T-helper 17 cell (primary cell): ENCODE measurements around the gene STAB2. TPM values are rescaled to one million over a fixed set of nuclear protein-coding genes. Genes with fewer than 3 reads are reported as not detected.

Experiments used
- ATAC-seq: fragments of 150-1000 bp; cut with Tn5 transposase; 2 replicates; pipeline ENCODE4 v1.10.0; 2021; ENCODE audit warnings: mild to moderate bottlenecking, moderate library complexity
- DNase-seq, 3 donors: peaks; one replicate each; pipeline versions ENCODE4 v3.0.0 to v3.0.0-alpha.2; 2020 to 2021
- H3K9me3 ChIP-seq: one replicate; pipeline ENCODE4 v1.7.0; 2013; ENCODE audit warnings: low read length, mild to moderate bottlenecking; ENCODE audit not compliant: control insufficient read depth, poor library complexity, severe bottlenecking
- H3K27ac Mint-ChIP-seq: one replicate; pipeline ENCODE4 v1.8.0; 2022; ENCODE audit warnings: mild to moderate bottlenecking, moderate library complexity, mixed read lengths
- H3K27me3 Mint-ChIP-seq: one replicate; pipeline ENCODE4 v1.8.0; 2022; ENCODE audit warnings: mixed read lengths
- H3K36me3 Mint-ChIP-seq: one replicate; pipeline ENCODE4 v1.8.0; 2022; ENCODE audit warnings: low read depth, mixed read lengths
- H3K4me1 Mint-ChIP-seq: one replicate; pipeline ENCODE4 v1.8.0; 2022; ENCODE audit warnings: mild to moderate bottlenecking, mixed read lengths
- H3K4me3 Mint-ChIP-seq: one replicate; pipeline ENCODE4 v1.8.0; 2022; ENCODE audit warnings: mild to moderate bottlenecking, moderate library complexity, mixed read lengths
- total RNA-seq, 4 donors: library from RNA in 2 of 4; stranded (reverse) in 2 of 4; gene quantifications; one replicate each; pipeline ENCODE4 v1.2.3 and lab custom pipeline; 2022 to 2026

The STAB2 gene
- total RNA-seq, 2 donors from 2014 or later, result not detected

- Mint-ChIP-seq H3K27me3 (peaks cover 49% of the 10 kb centered on the region), H3K4me3 (no peak overlapping the region), H3K27ac (no peak overlapping the region), H3K4me1 (peaks cover 2% of the 10 kb centered on the region), H3K36me3 (no peaks in the 10 kb centered on the region)
- H3K9me3 ChIP-seq, result no peaks in the 10 kb centered on the region
- ATAC-seq (no peak), DNase-seq (no peak)
These were observed 104.0 kb downstream of the STAB2 start for GRCh38 chr12:103691063-103691462.

- H3K36me3 Mint-ChIP-seq, result no peaks in the 10 kb centered on the region
- H3K9me3 ChIP-seq, result no peaks in the 10 kb centered on the region
- H3K27me3 Mint-ChIP-seq, result peaks cover 62% of the 10 kb centered on the region
- ATAC-seq, result no peak
- H3K4me3 Mint-ChIP-seq, result no peak overlapping the region
- DNase-seq, result no peak
- peaks cover 2% of the 10 kb centered on the region for H3K4me1 Mint-ChIP-seq
- no peak overlapping the region for H3K27ac Mint-ChIP-seq
These were observed 109.0 kb downstream of the STAB2 start for GRCh38 chr12:103696101-103696500.

- Mint-ChIP-seq H3K4me3 (no peak overlapping the region), H3K4me1 (peaks cover 2% of the 10 kb centered on the region), H3K27me3 (peaks cover 57% of the 10 kb centered on the region), H3K36me3 (no peaks in the 10 kb centered on the region), H3K27ac (no peak overlapping the region)
- ATAC-seq (no peak), DNase-seq (no peak)
- no peaks in the 10 kb centered on the region for H3K9me3 ChIP-seq
These were observed 111.1 kb downstream of the STAB2 start for GRCh38 chr12:103697971-103698751.

DNA sequence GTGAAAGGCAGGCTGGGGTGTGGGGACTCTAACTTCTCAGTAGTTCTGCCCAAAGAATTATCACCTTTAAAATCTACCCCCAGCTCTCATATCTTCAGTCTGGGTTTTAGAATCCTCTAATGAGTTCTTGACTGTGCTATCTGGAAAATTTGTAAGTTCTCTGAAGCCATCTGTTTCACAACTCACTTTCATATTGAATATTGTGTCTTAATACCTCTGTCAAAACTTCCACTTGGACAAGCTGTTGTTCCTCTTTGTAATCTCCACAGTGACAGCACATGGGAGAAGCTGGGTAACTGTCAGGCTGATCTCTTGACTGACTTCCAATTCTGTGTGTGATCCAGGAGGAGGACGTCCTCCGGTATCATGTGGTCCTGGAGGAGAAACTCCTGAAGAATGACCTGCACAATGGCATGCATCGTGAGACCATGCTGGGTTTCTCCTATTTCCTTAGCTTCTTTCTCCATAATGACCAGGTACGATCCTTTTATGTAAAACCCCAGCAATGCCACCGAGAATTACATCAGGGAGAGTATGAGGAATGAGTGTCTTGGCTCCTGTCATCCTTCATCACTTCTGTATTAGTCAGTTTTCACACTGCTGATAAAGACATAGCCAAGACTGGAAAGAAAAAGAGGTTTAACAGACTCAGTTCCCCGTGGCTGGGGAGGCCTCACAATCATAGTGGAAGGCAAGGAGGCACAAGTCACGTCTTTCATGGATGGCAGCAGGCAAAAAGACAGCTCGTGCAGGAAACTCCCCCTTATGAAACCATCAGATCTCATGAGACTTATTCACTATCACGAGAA lies 111.9 kb downstream of the STAB2 start:
- ATAC-seq (no peak), DNase-seq (no peak)
- Mint-ChIP-seq H3K27me3 (peaks cover 58% of the 10 kb centered on the region), H3K4me3 (no peak overlapping the region), H3K36me3 (no peaks in the 10 kb centered on the region), H3K27ac (no peak overlapping the region), H3K4me1 (peaks cover 2% of the 10 kb centered on the region)
- H3K9me3 ChIP-seq, result no peaks in the 10 kb centered on the region

GRCh38 chr12:103705098-103705497 lies 118.0 kb downstream of the STAB2 start:
- Mint-ChIP-seq H3K4me1 (no peaks in the 10 kb centered on the region), H3K36me3 (no peaks in the 10 kb centered on the region), H3K27me3 (peaks cover 47% of the 10 kb centered on the region), H3K4me3 (no peak overlapping the region), H3K27ac (no peak overlapping the region)
- ATAC-seq, result no peak
- no peak for DNase-seq
- H3K9me3 ChIP-seq, result no peaks in the 10 kb centered on the region

DNA sequence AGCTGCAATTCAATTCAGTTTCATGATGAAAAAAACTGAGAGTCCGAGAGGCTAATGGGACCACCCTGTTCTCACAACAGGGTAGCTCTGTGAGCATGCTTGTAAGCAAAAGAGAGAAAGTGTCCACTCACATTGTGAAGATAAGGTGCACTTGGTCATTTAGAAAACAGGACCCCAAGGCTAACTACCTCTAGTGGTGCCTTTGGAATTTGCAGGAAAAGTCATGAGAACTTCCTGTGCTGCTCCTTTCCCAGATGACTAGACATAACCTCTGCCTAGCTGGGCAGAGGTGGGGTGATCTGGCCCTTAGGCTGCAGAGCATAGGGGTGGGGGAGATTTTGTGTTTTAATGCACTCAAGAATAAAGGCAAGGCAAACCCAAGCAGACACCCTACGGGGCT lies 118.9 kb downstream of the STAB2 start:
- no peaks in the 10 kb centered on the region for H3K36me3 Mint-ChIP-seq
- DNase-seq (no peak), ATAC-seq (no peak)
- H3K27ac Mint-ChIP-seq, result no peak overlapping the region
- H3K9me3 ChIP-seq, result no peaks in the 10 kb centered on the region
- H3K4me3 Mint-ChIP-seq, result no peak overlapping the region
- peaks cover 50% of the 10 kb centered on the region for H3K27me3 Mint-ChIP-seq
- H3K4me1 Mint-ChIP-seq, result no peaks in the 10 kb centered on the region

DNA sequence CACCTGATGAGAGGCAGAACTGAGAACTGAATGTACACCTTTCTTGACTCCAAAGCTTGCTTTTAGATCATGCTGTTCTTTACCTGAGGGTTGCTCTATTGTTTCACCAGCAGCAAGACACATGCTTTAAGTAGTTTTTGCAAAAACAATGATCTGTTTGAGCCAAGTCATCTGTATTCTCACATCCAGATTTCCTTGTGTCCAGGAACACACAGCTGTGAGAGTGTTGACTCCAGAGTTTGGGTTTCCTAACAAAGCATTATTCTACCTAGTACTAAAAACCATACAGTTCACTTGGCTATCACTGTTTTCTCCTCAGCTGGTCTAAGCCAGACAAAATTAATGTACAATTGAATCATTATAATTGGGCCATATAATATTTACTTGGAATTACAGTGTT lies 120.4 kb downstream of the STAB2 start:
- no peak overlapping the region for H3K27ac Mint-ChIP-seq
- H3K27me3 Mint-ChIP-seq, result peaks cover 55% of the 10 kb centered on the region
- H3K4me3 Mint-ChIP-seq, result no peak overlapping the region
- no peaks in the 10 kb centered on the region for H3K36me3 Mint-ChIP-seq
- no peaks in the 10 kb centered on the region for H3K9me3 ChIP-seq
- ATAC-seq (no peak), DNase-seq (no peak)
- no peaks in the 10 kb centered on the region for H3K4me1 Mint-ChIP-seq

GRCh38 chr12:103710544-103710943 lies 123.5 kb downstream of the STAB2 start:
- no peak overlapping the region for H3K4me3 Mint-ChIP-seq
- no peak overlapping the region for H3K27ac Mint-ChIP-seq
- no peak for DNase-seq

DNA sequence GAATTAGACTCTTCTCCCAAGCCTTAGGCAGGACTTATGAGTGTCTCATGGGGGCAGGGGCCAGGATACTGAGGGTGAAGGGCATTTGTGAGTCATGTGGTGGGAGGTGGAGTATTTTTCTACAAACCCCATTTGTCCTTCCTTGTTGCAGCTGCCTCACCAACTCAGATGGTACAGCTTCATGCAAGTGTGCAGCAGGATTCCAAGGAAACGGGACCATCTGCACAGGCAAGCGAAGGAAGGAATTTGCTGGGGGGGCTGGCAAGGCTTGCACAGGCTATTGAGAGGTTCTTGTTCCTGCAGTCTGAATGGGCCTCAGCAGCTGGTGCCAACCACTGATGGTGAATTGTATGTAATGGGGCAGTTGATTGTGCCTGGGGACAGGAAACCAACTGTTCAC lies 125.1 kb downstream of the STAB2 start:
- H3K4me3 Mint-ChIP-seq, result no peak overlapping the region

More at GRCh38 chr12:103710544-103710943, 123.5 kb downstream of the STAB2 start:
- H3K9me3 ChIP-seq, result no peaks in the 10 kb centered on the region
- peaks cover 51% of the 10 kb centered on the region for H3K27me3 Mint-ChIP-seq
- no peaks in the 10 kb centered on the region for H3K4me1 Mint-ChIP-seq
- no peak for ATAC-seq
- no peaks in the 10 kb centered on the region for H3K36me3 Mint-ChIP-seq

DNA sequence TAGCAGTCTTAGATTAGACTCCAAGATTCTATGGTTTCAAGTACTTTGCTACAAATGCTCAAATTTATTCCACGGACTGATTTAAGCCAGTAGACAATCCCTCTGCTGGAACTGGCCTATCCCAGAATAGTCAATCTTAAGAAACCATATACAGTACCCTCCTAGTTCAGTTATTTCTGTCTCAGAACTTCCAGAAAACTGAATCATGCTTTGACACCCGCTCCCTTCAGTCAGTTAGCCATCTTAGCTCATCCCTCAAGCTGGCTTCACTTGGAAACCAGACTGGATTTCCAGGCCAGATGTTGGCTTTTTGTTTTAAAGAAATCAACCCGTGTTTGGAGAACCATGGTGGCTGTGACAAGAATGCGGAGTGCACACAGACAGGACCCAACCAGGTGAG lies 128.4 kb downstream of the STAB2 start:
- ATAC-seq, result no peak
- no peaks in the 10 kb centered on the region for H3K9me3 ChIP-seq
- Mint-ChIP-seq H3K4me3 (no peak overlapping the region), H3K27ac (no peak overlapping the region), H3K36me3 (no peaks in the 10 kb centered on the region), H3K4me1 (no peaks in the 10 kb centered on the region), H3K27me3 (peaks cover 42% of the 10 kb centered on the region)
- no peak for DNase-seq

More for the DNA sequence above, 125.1 kb downstream of the STAB2 start:
- no peak for ATAC-seq
- H3K4me1 Mint-ChIP-seq, result no peaks in the 10 kb centered on the region
- H3K36me3 Mint-ChIP-seq, result no peaks in the 10 kb centered on the region
- DNase-seq, result no peak
- H3K27ac Mint-ChIP-seq, result no peak overlapping the region
- peaks cover 50% of the 10 kb centered on the region for H3K27me3 Mint-ChIP-seq
- H3K9me3 ChIP-seq, result no peaks in the 10 kb centered on the region

DNA sequence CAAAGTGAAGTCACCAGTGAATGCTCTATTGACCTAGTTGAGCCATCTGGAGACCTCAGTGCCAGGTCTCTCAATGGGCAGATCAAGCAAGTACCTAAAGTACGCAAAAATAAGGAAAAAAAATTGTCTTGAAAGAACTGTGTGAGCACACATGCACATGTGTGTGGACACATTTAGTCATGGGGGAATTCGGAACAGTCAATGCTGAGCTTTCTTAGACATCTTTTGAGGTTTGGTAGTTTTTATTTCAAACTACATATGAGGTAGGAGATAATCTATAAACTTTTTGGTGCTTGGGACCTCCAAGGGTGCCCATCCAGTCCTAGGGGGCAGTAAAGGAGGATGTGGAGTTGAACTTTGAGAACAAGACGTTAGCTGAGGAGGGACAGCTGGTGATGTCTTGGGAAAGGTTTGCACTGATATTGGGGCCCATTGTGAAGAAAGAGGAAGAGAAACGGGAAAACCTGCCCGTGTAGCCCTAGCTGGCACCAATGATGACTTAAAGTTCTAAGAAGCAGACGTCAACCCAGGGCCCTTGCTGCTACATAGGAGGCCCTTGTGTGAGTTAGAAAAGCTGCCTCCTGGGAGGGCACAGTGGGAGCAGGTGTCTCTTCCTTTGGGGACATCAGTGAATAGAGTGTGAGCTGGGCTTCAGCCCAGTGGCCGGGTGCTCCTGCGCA lies 129.6 kb downstream of the STAB2 start:
- H3K9me3 ChIP-seq, result no peaks in the 10 kb centered on the region
- Mint-ChIP-seq H3K27me3 (peaks cover 42% of the 10 kb centered on the region), H3K27ac (no peak overlapping the region), H3K4me3 (no peak overlapping the region), H3K4me1 (no peaks in the 10 kb centered on the region), H3K36me3 (no peaks in the 10 kb centered on the region)
- ATAC-seq (no peak), DNase-seq (no peak)

DNA sequence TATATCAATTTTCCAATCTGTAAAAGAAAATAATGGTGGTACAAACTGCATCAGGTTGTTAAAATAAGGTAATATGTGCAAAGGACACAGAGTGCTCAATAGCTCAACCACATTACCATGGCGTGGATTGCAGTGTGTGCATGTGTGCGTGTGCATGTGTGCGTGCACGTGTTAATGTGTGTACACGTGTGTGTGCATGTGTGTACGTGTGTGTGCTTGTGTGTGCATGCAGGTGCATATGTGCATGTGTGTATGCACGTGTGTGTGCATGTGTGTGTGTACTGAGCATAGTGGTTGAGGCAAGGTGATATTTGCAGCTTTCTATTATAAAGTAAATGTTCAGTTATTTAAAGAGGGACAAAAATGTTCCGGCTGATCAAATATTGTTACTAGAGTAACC lies 138.3 kb downstream of the STAB2 start:
- Mint-ChIP-seq H3K4me1 (no peaks in the 10 kb centered on the region), H3K4me3 (no peak overlapping the region), H3K27ac (no peak overlapping the region), H3K27me3 (no peaks in the 10 kb centered on the region), H3K36me3 (no peaks in the 10 kb centered on the region)
- H3K9me3 ChIP-seq, result no peaks in the 10 kb centered on the region
- ATAC-seq (no peak), DNase-seq (no peak)

GRCh38 chr12:103727638-103728037 lies 140.6 kb downstream of the STAB2 start:
- no peaks in the 10 kb centered on the region for H3K9me3 ChIP-seq
- no peaks in the 10 kb centered on the region for H3K27me3 Mint-ChIP-seq
- H3K4me3 Mint-ChIP-seq, result no peak overlapping the region
- no peak for DNase-seq
- no peak for ATAC-seq
- no peaks in the 10 kb centered on the region for H3K4me1 Mint-ChIP-seq
- H3K27ac Mint-ChIP-seq, result no peak overlapping the region
- H3K36me3 Mint-ChIP-seq, result no peaks in the 10 kb centered on the region
